ENCODE data around the gene MYLK.

Gene MYLK

DNA sequence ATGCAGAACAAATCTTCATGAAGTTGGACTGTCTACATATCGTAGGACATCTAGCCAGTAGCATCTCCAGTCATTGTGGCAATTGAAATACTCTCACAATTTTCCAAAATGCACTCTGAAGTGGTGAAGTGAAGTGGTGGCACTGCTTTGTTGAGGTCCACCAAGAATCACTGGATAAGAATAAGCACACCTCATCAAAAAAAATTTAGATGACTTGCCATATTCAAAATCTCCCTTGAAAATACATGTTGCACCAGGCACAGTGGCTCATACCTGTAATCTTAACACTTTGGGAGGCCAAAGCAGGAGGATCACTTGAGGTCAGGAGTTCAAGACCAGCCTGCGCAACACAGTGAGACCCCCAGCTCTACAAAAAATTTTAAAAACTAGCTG lies 312.2 kb downstream of the MYLK start:
- no peak for FAIRE-seq

GRCh38 chr3:123571264-123571972 lies 312.7 kb downstream of the MYLK start:
- no peak for FAIRE-seq

GRCh38 chr3:123568875-123569274 lies 315.3 kb downstream of the MYLK start:
- no peak for FAIRE-seq

DNA sequence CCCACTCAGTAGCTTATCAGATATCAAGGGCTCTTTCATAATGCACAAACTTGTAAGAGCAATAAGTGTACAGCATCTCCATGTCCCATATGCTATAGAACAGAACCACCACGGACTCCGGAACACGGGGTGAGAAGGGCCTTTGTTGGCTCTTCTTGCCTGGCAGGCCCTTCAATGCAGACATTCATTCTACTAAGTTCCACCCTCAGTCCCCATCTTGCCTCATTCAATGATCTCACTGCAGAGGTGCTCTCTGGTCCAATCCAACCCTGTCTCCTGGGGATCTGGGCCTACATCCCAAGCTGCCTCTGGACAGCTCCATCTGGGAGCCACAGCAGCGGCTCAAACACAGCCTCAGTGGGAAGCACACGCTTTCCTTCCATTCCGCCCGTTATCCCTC lies 316.1 kb downstream of the MYLK start:
- no peak for FAIRE-seq

GRCh38 chr3:123564056-123564455 lies 320.1 kb downstream of the MYLK start:
- FAIRE-seq: no peak

DNA sequence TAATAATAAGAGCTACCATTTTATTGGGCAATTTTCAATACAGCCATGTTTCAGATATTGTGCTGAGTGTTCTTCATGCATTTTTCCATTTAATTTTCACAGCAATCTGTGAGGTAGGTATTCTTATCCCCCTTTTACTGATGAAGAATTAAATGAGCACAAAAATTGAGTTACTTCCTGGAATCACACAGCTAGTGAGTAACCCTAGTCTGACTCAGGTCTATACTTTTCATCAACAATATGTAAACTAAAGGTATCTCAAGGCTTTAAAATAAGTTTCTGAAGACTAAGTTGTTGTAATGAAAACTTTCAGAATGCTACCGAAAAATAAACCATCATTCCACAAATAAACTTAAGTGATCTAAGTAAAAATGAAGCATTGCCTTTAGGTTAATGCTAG lies 321.6 kb downstream of the MYLK start:
- FAIRE-seq: no peak

DNA sequence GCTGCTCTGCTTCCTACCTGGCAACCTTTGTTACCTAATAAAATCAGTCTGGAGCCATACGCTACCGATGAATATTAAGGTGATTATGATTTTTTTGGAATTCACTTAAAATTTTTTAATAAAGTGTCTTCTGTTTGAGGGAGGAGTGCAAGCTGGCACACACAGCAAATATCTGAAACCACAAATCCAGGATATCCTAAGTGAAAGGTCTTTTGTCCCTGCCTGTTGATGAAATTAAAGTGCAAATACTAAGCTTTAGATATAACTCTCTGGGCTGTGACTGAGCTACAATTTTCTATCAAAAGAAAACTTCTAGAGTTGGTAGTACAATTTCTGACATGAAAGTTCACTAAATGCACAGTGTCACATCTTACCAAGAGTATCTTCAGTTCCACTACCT lies 322.9 kb downstream of the MYLK start:
- FAIRE-seq: no peak

Measured in islet of Langerhans (tissue), 1 donor.